Panc1 (cell line): ENCODE measurements around the gene HGFAC. TPM values are rescaled to one million over a fixed set of nuclear protein-coding genes. Genes with fewer than 3 reads are reported as not detected.

Source experiments
- ATAC-seq: fragments of 200-7000 bp; cut with Tn5 transposase; 2 replicates; pipeline ENCODE4 v1.9.1; 2020; ENCODE audit warnings: mild to moderate bottlenecking, moderate library complexity
- BruUV-seq: library from RNA; stranded (reverse); fragments of 400-500 nt; replicated peaks from 2 replicates; lab custom pipeline; 2021; lab: Mats Ljungman, UMichigan
- CTCF ChIA-PET: fragments of 300-600 bp; sonication (Branson Sonifier 250); formaldehyde crosslinking; loops from one replicate; lab custom pipeline; 2022; ENCODE audit warnings: antibody characterized with exemption; lab: Charles Lee
- POLR2A ChIA-PET: fragments of 300-600 bp; sonication (Branson Sonifier 250); formaldehyde crosslinking; loops from one replicate; lab custom pipeline; 2022; ENCODE audit warnings: antibody characterized with exemption; lab: Charles Lee
- DNase-seq: peaks from one replicate; pipeline ENCODE4 v3.0.0-alpha.2; 2010; ENCODE audit warnings: low read depth, low spot score
- H3K27ac ChIP-seq: 2 replicates; pipeline ENCODE4 v1.5.1; 2011; ENCODE audit warnings: mild to moderate bottlenecking, low read length, inconsistent platforms
- H3K27me3 ChIP-seq: fragments of 200-500 bp; sonication (Bioruptor generic); 2 replicates; pipeline ENCODE4 v1.6.0; 2014; ENCODE audit warnings: low read length, inconsistent platforms; ENCODE audit not compliant: control insufficient read depth, insufficient read depth
- H3K36me3 ChIP-seq: fragments of 200-500 bp; sonication (Bioruptor generic); 2 replicates; pipeline ENCODE4 v1.5.1; 2014; ENCODE audit warnings: inconsistent platforms, mild to moderate bottlenecking, low read length, moderate library complexity; ENCODE audit not compliant: control insufficient read depth, insufficient read depth
- H3K4me1 ChIP-seq: 2 replicates; pipeline ENCODE4 v1.5.1; 2011; ENCODE audit warnings: inconsistent platforms, mild to moderate bottlenecking, low read length, moderate library complexity; ENCODE audit not compliant: control insufficient read depth, insufficient read depth
- H3K4me3 ChIP-seq, 2 experiments: 2 replicates each; pipeline ENCODE4 v1.5.1; 2011 to 2012; ENCODE audit warnings: low read depth in 2 of 2, low read length in 2 of 2, mild to moderate bottlenecking in 2 of 2, inconsistent platforms in 1 of 2, moderate library complexity in 1 of 2
- H3K9me3 ChIP-seq: fragments of 200-500 bp; sonication (Bioruptor generic); 2 replicates; pipeline ENCODE4 v1.5.1; 2014; ENCODE audit warnings: low read depth, mild to moderate bottlenecking, inconsistent platforms, low read length, moderate library complexity; ENCODE audit not compliant: control insufficient read depth, insufficient read depth
- POLR2AphosphoS5 ChIP-seq: IDR thresholded peaks from 2 replicates; pipeline ENCODE4 v1.6.1; 2012; ENCODE audit warnings: mild to moderate bottlenecking, low read depth, low read length, moderate library complexity
- SIN3A ChIP-seq: IDR thresholded peaks from 2 replicates; pipeline ENCODE4 v1.6.1; 2012; ENCODE audit warnings: low read depth, mild to moderate bottlenecking, low read length, moderate library complexity, borderline replicate concordance; ENCODE audit not compliant: insufficient read depth
- TCF7L2 ChIP-seq: IDR thresholded peaks from 2 replicates; pipeline ENCODE4 v1.6.1; 2011; ENCODE audit warnings: mild to moderate bottlenecking, low read depth, low read length, inconsistent platforms
- in situ Hi-C: cut with HindIII; loops from 2 replicates; pipeline ENCODE4 v1.10.0; 2016; ENCODE audit warnings: low sequenced_read_pairs, low pct_unique_long_range_greater_than_20kb
- intact Hi-C: fragments of 100-400 bp; cut with micrococcal nuclease; formaldehyde crosslinking; loops from one replicate; pipeline ENCODE4 v1.10.0; 2022; ENCODE audit not compliant: unreplicated experiment
- total RNA-seq: library from RNA; stranded (reverse); gene quantifications from one replicate; pipeline ENCODE4 v1.2.1, GENCODE V29; 2021; ENCODE audit not compliant: unreplicated experiment
- TF ChIP-seq, protein P1 (sequence below): fragments of 450-650 bp; IDR thresholded peaks from 2 replicates; pipeline ENCODE4 v1.5.1; 2017; ENCODE audit warnings: mild to moderate bottlenecking
- TF ChIP-seq, protein P2 (sequence below), 2 experiments: IDR thresholded peaks; 2 replicates each; pipeline ENCODE4 v1.6.1; 2011 to 2012; ENCODE audit warnings: low read depth in 2 of 2, control low read depth in 1 of 2, low read length in 1 of 2, mild to moderate bottlenecking in 1 of 2, moderate library complexity in 1 of 2; ENCODE audit not compliant: insufficient read depth in 1 of 2

The HGFAC gene
- total RNA-seq, 1 experiment from 2014 or later: 0.59 TPM

GRCh38 chr4:3460926-3461325, 19.2 kb downstream of the HGFAC start:
- in situ Hi-C loops (no loop called here), intact Hi-C loops (no loop called here)
- Histone ChIP-seq H3K36me3 (no peaks in the 10 kb centered on the region), H3K4me3 (no peak overlapping the region), H3K4me1 (no peaks in the 10 kb centered on the region), H3K9me3 (no peaks in the 10 kb centered on the region), H3K27ac (no peak overlapping the region), H3K27me3 (no peaks in the 10 kb centered on the region)
- CTCF ChIA-PET: no interaction called here
- TF ChIP-seq, protein P1, sequence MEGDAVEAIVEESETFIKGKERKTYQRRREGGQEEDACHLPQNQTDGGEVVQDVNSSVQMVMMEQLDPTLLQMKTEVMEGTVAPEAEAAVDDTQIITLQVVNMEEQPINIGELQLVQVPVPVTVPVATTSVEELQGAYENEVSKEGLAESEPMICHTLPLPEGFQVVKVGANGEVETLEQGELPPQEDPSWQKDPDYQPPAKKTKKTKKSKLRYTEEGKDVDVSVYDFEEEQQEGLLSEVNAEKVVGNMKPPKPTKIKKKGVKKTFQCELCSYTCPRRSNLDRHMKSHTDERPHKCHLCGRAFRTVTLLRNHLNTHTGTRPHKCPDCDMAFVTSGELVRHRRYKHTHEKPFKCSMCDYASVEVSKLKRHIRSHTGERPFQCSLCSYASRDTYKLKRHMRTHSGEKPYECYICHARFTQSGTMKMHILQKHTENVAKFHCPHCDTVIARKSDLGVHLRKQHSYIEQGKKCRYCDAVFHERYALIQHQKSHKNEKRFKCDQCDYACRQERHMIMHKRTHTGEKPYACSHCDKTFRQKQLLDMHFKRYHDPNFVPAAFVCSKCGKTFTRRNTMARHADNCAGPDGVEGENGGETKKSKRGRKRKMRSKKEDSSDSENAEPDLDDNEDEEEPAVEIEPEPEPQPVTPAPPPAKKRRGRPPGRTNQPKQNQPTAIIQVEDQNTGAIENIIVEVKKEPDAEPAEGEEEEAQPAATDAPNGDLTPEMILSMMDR: no peak
- no peak for TF ChIP-seq TCF7L2
- no peak for TF ChIP-seq SIN3A
- no peak for TF ChIP-seq POLR2AphosphoS5
- TF ChIP-seq, protein P2, sequence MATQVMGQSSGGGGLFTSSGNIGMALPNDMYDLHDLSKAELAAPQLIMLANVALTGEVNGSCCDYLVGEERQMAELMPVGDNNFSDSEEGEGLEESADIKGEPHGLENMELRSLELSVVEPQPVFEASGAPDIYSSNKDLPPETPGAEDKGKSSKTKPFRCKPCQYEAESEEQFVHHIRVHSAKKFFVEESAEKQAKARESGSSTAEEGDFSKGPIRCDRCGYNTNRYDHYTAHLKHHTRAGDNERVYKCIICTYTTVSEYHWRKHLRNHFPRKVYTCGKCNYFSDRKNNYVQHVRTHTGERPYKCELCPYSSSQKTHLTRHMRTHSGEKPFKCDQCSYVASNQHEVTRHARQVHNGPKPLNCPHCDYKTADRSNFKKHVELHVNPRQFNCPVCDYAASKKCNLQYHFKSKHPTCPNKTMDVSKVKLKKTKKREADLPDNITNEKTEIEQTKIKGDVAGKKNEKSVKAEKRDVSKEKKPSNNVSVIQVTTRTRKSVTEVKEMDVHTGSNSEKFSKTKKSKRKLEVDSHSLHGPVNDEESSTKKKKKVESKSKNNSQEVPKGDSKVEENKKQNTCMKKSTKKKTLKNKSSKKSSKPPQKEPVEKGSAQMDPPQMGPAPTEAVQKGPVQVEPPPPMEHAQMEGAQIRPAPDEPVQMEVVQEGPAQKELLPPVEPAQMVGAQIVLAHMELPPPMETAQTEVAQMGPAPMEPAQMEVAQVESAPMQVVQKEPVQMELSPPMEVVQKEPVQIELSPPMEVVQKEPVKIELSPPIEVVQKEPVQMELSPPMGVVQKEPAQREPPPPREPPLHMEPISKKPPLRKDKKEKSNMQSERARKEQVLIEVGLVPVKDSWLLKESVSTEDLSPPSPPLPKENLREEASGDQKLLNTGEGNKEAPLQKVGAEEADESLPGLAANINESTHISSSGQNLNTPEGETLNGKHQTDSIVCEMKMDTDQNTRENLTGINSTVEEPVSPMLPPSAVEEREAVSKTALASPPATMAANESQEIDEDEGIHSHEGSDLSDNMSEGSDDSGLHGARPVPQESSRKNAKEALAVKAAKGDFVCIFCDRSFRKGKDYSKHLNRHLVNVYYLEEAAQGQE (IDR thresholded peaks at IDR 0.05; ENCODE audit: insufficient read depth in 1 of 2, low read depth in 2 of 2, low read length in 1 of 2): no peak
- POLR2A ChIA-PET: no interaction called here
- BruUV-seq: no TSS peak
- DNase-seq: no peak
- ATAC-seq: no peak

DNA sequence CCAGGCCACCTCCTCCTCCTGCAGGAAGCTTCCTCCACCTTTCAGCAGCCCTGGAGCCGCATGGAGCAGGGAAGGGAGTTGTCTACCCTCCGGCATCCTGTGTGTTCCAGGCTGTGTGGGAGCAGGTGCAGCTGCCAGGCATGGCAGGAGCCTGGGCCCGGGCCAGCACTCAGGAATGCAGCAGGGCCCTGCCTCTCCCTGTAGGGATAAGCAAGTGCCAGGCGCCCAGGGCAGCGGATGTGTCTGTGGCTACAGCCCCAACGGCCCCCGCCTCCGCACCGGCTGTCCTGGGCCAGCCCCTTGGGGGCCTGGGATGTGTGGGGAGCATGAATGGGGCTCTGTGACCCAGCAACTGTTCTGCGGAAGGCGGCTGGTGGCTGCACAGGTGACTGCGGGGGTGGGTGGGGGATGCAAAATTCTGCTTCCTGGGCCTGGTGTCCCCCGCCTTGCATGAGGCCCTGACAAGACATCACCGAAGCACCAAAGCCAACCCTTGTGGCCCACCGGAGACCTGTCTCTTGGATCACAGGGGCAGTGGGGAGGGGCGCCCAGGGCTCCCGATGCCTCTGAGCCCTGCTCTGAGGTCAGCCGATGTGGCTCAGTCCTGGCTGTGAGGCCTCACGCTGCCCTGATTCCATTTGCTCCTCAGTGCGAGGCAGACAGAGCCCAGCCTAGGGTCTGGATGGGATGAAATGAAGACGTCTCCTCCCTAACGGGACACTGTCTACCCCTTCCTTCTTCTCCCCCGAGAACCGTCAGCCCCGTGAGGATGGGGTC, 19.9 kb downstream of the HGFAC start:
- no peaks in the 10 kb centered on the region for H3K9me3 ChIP-seq
- no peak for DNase-seq
- no peaks in the 10 kb centered on the region for H3K27me3 ChIP-seq
- intact Hi-C loops: no loop called here
- in situ Hi-C loops: no loop called here
- no peak overlapping the region for H3K27ac ChIP-seq
- BruUV-seq: no TSS peak
- ChIA-PET CTCF (no interaction called here), POLR2A (no interaction called here)
- TF ChIP-seq, protein P2 (IDR thresholded peaks at IDR 0.05; ENCODE audit: insufficient read depth in 1 of 2, low read depth in 2 of 2, low read length in 1 of 2): no peak
- TF ChIP-seq SIN3A (no peak), POLR2AphosphoS5 (no peak; the same call in 1 of the 2 replicates), TCF7L2 (no peak)
- TF ChIP-seq, protein P1: no peak
- peak; percentile 76 for ATAC-seq
- no peaks in the 10 kb centered on the region for H3K36me3 ChIP-seq
- H3K4me1 ChIP-seq: no peaks in the 10 kb centered on the region
- no peak overlapping the region for H3K4me3 ChIP-seq
